Fibroblast of lung (primary cell): Measurements from ENCODE around the gene NECTIN3.

Experiments used
- CTCF ChIP-seq, 2 donors: IDR thresholded peaks in 1 of 2; conservative IDR thresholded peaks in 1 of 2; 1 replicate in 1 of 2; 2 replicates in 1 of 2; pipeline ENCODE4 v1.5.1; 2011 to 2012; ENCODE audit warnings: low read length in 2 of 2, control low read depth in 1 of 2, inconsistent platforms in 1 of 2, low read depth in 1 of 2, mild to moderate bottlenecking in 1 of 2
- EZH2 ChIP-seq: IDR thresholded peaks from 2 replicates; pipeline ENCODE4 v1.5.1; 2012; ENCODE audit warnings: low read length, control low read depth, mild to moderate bottlenecking; ENCODE audit errors: missing control alignments

GRCh38 chr3:111210003-111210711 is 138.5 kb downstream of the NECTIN3 start:
- TF ChIP-seq CTCF (conservative IDR thresholded peaks at IDR 0.05 in 1 of 2, IDR thresholded peaks at IDR 0.05 in 1 of 2; ENCODE audit: low read depth in 1 of 2, low read length in 2 of 2) = peak in 1 of 2 donors; percentile 11
- no peak for TF ChIP-seq EZH2
